RWPE1 (cell line): ENCODE data around the gene H1-8.

ENCODE experiments used
- CTCF ChIA-PET: fragments of 350-600 bp; sonication (Branson Sonifier 250); formaldehyde crosslinking; extraction: SDS; loops from one replicate; lab custom pipeline; 2021; lab: Yijun Ruan, JAX
- POLR2A ChIA-PET: fragments of 400-600 bp; formaldehyde crosslinking; extraction: SDS; loops from one replicate; lab custom pipeline; 2020; ENCODE audit warnings: antibody characterized with exemption; ENCODE audit not compliant: low non-redundant PET; lab: Yijun Ruan, JAX
- DNase-seq: peaks from one replicate; pipeline ENCODE4 v3.0.0; 2012; ENCODE audit warnings: low spot score
- H3K27ac ChIP-seq: fragments of 450-650 bp; 2 replicates; pipeline ENCODE4 v1.5.1; 2017
- CTCF ChIP-seq: fragments of 450-650 bp; conservative IDR thresholded peaks from 2 replicates; pipeline ENCODE4 v1.5.1; 2017; ENCODE audit warnings: low read depth, mild to moderate bottlenecking

The H1-8 gene

DNA sequence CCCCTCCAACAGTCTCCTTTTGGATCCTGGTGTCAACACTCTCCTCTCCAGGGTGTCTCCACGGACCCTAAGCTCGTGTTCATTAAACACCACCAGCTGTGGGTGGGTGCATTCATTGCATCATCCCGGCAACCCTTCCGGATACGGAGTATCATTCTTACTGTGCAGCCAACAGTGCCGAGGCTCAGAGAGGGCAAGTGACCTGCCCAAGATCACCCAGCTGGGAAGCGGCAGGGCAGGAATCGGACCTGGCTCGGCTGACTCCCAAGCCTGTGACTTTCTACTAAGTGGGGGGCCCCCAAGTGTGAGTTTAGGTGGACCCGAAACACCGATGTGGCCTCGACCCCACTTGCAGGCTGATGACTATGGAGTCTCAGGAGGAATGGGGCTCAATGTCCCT is 20.4 kb downstream of the H1-8 start:
- no peak for DNase-seq
- no peak for TF ChIP-seq CTCF
- ChIA-PET CTCF (interaction anchor here (0.6 kb wide), 1 partner anchor 73 kb away, joined by 4 read pairs; no protein-coding TSS in a partner anchor), POLR2A (no interaction called here)
- no peak overlapping the region for H3K27ac ChIP-seq

DNA sequence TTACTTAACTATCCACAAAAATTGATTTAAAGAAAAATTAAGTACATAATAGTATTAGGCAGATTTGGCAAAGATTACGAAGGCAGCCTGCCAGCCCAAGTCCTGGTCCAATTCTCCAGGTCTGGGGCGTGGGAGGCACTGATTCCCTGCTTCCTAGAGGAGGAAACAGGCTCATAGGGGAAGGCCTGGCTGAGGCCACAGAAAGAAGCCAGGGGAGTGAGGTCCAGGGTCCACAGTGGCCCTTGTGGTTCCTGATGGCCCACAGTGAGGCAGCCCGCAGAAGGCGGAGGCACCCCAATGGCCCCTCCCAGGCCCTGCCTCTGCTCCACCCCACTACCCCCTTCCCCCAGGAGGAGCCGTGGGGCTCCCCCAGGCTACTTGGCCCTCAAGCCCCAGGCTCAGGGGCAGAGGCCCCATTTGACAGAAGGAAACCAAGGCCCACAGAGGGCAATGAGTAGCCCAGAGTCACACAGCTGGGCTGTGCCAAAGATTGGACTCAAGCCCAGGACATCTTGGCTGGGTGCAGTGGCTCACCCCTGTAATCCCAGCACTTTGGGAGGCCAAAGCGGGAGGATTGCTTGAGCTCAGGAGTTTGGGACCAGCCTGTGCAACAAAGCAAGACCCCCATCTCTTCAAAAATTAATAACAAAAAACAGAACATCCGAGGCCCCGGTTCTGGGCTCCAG is 21.0 kb downstream of the H1-8 start:
- DNase-seq, result no peak
- H3K27ac ChIP-seq, result no peak overlapping the region
- TF ChIP-seq CTCF, result no peak
- ChIA-PET CTCF (interaction anchor here (0.6 kb wide), 1 partner anchor 74 kb away, joined by 4 read pairs; no protein-coding TSS in a partner anchor), POLR2A (no interaction called here)

GRCh38 chr3:129564981-129565644 is 22.1 kb downstream of the H1-8 start:
- ChIA-PET POLR2A (no interaction called here), CTCF (no interaction called here)

GRCh38 chr3:129565902-129566301 is 22.9 kb downstream of the H1-8 start:
- no peak for TF ChIP-seq CTCF
- H3K27ac ChIP-seq, result no peak overlapping the region
- CTCF ChIA-PET, result interaction anchor here (1.3 kb wide), 1 partner anchor 76 kb away, joined by 3 read pairs; no protein-coding TSS in a partner anchor
- POLR2A ChIA-PET, result no interaction called here
- no peak for DNase-seq

More at GRCh38 chr3:129564981-129565644, 22.1 kb downstream of the H1-8 start:
- no peak for DNase-seq
- no peak for TF ChIP-seq CTCF
- H3K27ac ChIP-seq, result no peak overlapping the region

GRCh38 chr3:129567176-129567705 is 24.3 kb downstream of the H1-8 start:
- POLR2A ChIA-PET, result no interaction called here
- H3K27ac ChIP-seq, result no peak overlapping the region
- TF ChIP-seq CTCF, result no peak
- CTCF ChIA-PET, result interaction anchor here (1.3 kb wide), 1 partner anchor 77 kb away, joined by 3 read pairs; no protein-coding TSS in a partner anchor
- no peak for DNase-seq

- H3K27ac ChIP-seq, result no peak overlapping the region
- no peak for DNase-seq
- POLR2A ChIA-PET, result no interaction called here
- no peak for TF ChIP-seq CTCF
- CTCF ChIA-PET, result no interaction called here
These were observed 25.0 kb downstream of the H1-8 start for GRCh38 chr3:129567939-129568338.
